HepG2 (cell line): ENCODE measurements around the gene ZNF318. TPM values are rescaled to one million over a fixed set of nuclear protein-coding genes. Genes with fewer than 3 reads are reported as not detected.

Experiments used
- CAMTA2 ChIP-seq: sonication (generic); formaldehyde crosslinking; IDR thresholded peaks from 2 replicates; pipeline ENCODE4 v1.4.0; 2020; ENCODE audit warnings: mild to moderate bottlenecking, missing genetic modification reagents, borderline replicate concordance
- EP300 ChIP-seq, 3 experiments: sonication (generic) in 1 of 3; formaldehyde crosslinking in 1 of 3; IDR thresholded peaks; 2 replicates each; pipeline versions ENCODE4 v1.5.1 to v1.6.1; 2011 to 2020; ENCODE audit warnings: low read depth in 2 of 3, low read length in 2 of 3, borderline replicate concordance in 1 of 3, improper control_type of control experiment in 1 of 3, mild to moderate bottlenecking in 1 of 3, missing genetic modification reagents in 1 of 3, moderate library complexity in 1 of 3
- FOSL2 ChIP-seq: sonication (generic); formaldehyde crosslinking; IDR thresholded peaks from 2 replicates; pipeline ENCODE4 v1.4.0; 2020; ENCODE audit warnings: missing genetic modification reagents
- NFE2L1 ChIP-seq: sonication (generic); formaldehyde crosslinking; IDR thresholded peaks from 2 replicates; pipeline ENCODE4 v1.4.0; 2020; ENCODE audit warnings: missing genetic modification reagents, mild to moderate bottlenecking, borderline replicate concordance
- NFRKB ChIP-seq: fragments of 450-650 bp; IDR thresholded peaks from 2 replicates; pipeline ENCODE4 v1.6.1; 2017
- RBAK ChIP-seq: sonication (generic); formaldehyde crosslinking; IDR thresholded peaks from 2 replicates; pipeline ENCODE4 v1.5.1; 2020; ENCODE audit warnings: mild to moderate bottlenecking, missing genetic modification reagents
- SMAD1 ChIP-seq: sonication (generic); formaldehyde crosslinking; IDR thresholded peaks from 2 replicates; pipeline ENCODE4 v1.4.0; 2020; ENCODE audit warnings: missing genetic modification reagents, low read depth, mild to moderate bottlenecking, borderline replicate concordance
- SOX5 ChIP-seq: IDR thresholded peaks from 2 replicates; pipeline ENCODE4 v1.6.1; 2016; ENCODE audit warnings: borderline replicate concordance
- SRSF1 ChIP-seq: fragments of 200-400 bp; formaldehyde crosslinking; optimal IDR thresholded peaks from 2 replicates; pipeline ENCODE3; 2017; ENCODE audit warnings: mild to moderate bottlenecking, low read depth, low read length, moderate library complexity
- TBX3 ChIP-seq: fragments of 450-650 bp; IDR thresholded peaks from 2 replicates; pipeline ENCODE4 v1.6.1; 2017; ENCODE audit warnings: antibody characterized with exemption, mild to moderate bottlenecking, inconsistent platforms, borderline replicate concordance
- TCF7 ChIP-seq: sonication (generic); IDR thresholded peaks from 2 replicates; pipeline ENCODE4 v1.6.1; 2016; ENCODE audit warnings: antibody characterized with exemption, low read depth
- TEAD3 ChIP-seq: optimal IDR thresholded peaks from 2 replicates; pipeline ENCODE3; 2016; ENCODE audit warnings: borderline replicate concordance
- TFAP4 ChIP-seq: sonication (generic); IDR thresholded peaks from 2 replicates; pipeline ENCODE4 v1.6.1; 2016; ENCODE audit warnings: low read depth, borderline replicate concordance
- TP53 ChIP-seq: sonication (generic); formaldehyde crosslinking; conservative IDR thresholded peaks from 2 replicates; pipeline ENCODE4 v1.4.0; 2020; ENCODE audit warnings: missing genetic modification reagents
- ZNF496 ChIP-seq: sonication (generic); formaldehyde crosslinking; IDR thresholded peaks from 2 replicates; pipeline ENCODE4 v1.8.1; 2023; ENCODE audit warnings: mild to moderate bottlenecking, moderate library complexity, missing genetic modification reagents; ENCODE audit not compliant: insufficient replicate concordance
- ZNF740 ChIP-seq: sonication (generic); formaldehyde crosslinking; IDR thresholded peaks from 2 replicates; pipeline ENCODE4 v1.4.0; 2020; ENCODE audit warnings: missing genetic modification reagents
- polyA plus RNA-seq, 8 experiments: library from polyadenylated mRNA; depleted of rRNA in 3 of 8; stranded (reverse) in 7 of 8; unstranded in 1 of 8; fragments of >200 nt; fragmentation: Illumina TruSeq in 4 of 8; extraction: Trizol in 4 of 8; gene quantifications; 2 replicates each; pipeline versions ENCODE4 v1.2.1 to v1.2.3, GENCODE V29; 2011 to 2016; ENCODE audit warnings: low read depth in 4 of 8, missing spikeins in 1 of 8, mixed read lengths in 1 of 8; ENCODE audit not compliant: insufficient read depth in 1 of 8
- total RNA-seq, 5 experiments: library from RNA; depleted of rRNA; stranded (reverse); fragments of >200 nt; fragmentation: Illumina TruSeq; extraction: Trizol; gene quantifications; 2 replicates each; pipeline ENCODE4 v1.2.3, GENCODE V29; 2016; ENCODE audit warnings: low read depth in 1 of 5
- TF ChIP-seq, protein P1 (sequence below): sonication (generic); formaldehyde crosslinking; IDR thresholded peaks from 2 replicates; pipeline ENCODE4 v1.4.0; 2020; ENCODE audit warnings: missing genetic modification reagents
- TF ChIP-seq, protein P2 (sequence below): sonication (generic); formaldehyde crosslinking; IDR thresholded peaks from 2 replicates; pipeline ENCODE4 v1.4.0; 2020; ENCODE audit warnings: missing genetic modification reagents, borderline replicate concordance
- TF ChIP-seq, protein P3 (sequence below): sonication (generic); formaldehyde crosslinking; IDR thresholded peaks from 2 replicates; pipeline ENCODE4 v1.4.0; 2020; ENCODE audit warnings: missing genetic modification reagents, mild to moderate bottlenecking, borderline replicate concordance

ZNF318 gene
- total and polyA plus RNA-seq, 2 of the 13 experiments (the other 11 are each of a cell fraction or from before 2014, with no cell fraction given) = 13.0 to 14.5 TPM

DNA sequence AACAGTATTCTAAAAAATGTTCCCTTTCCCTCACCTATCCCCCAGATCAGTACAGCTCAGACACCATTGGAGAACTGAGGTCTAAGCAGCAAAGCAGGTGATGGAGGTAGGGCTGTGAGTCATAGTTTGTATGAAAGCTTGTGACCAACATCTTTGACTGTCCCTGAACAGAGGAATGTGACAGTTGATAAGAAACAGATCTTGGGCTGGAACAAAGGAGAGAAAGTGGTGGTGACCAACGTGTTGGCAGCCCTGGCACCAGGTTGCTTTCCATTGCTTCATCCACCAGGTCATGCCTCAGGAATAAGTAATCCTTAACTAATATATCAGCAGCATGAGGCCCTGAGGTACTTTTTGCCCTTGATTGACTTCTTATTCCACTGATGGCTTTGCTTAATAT lies 40.9 kb downstream of the ZNF318 start (continued):
- TF ChIP-seq, protein P1, sequence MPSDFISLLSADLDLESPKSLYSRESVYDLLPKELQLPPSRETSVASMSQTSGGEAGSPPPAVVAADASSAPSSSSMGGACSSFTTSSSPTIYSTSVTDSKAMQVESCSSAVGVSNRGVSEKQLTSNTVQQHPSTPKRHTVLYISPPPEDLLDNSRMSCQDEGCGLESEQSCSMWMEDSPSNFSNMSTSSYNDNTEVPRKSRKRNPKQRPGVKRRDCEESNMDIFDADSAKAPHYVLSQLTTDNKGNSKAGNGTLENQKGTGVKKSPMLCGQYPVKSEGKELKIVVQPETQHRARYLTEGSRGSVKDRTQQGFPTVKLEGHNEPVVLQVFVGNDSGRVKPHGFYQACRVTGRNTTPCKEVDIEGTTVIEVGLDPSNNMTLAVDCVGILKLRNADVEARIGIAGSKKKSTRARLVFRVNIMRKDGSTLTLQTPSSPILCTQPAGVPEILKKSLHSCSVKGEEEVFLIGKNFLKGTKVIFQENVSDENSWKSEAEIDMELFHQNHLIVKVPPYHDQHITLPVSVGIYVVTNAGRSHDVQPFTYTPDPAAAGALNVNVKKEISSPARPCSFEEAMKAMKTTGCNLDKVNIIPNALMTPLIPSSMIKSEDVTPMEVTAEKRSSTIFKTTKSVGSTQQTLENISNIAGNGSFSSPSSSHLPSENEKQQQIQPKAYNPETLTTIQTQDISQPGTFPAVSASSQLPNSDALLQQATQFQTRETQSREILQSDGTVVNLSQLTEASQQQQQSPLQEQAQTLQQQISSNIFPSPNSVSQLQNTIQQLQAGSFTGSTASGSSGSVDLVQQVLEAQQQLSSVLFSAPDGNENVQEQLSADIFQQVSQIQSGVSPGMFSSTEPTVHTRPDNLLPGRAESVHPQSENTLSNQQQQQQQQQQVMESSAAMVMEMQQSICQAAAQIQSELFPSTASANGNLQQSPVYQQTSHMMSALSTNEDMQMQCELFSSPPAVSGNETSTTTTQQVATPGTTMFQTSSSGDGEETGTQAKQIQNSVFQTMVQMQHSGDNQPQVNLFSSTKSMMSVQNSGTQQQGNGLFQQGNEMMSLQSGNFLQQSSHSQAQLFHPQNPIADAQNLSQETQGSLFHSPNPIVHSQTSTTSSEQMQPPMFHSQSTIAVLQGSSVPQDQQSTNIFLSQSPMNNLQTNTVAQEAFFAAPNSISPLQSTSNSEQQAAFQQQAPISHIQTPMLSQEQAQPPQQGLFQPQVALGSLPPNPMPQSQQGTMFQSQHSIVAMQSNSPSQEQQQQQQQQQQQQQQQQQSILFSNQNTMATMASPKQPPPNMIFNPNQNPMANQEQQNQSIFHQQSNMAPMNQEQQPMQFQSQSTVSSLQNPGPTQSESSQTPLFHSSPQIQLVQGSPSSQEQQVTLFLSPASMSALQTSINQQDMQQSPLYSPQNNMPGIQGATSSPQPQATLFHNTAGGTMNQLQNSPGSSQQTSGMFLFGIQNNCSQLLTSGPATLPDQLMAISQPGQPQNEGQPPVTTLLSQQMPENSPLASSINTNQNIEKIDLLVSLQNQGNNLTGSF = no peak
- peak; percentile 92 for TF ChIP-seq FOSL2 (CRISPR knock-in tag)
- no peak for TF ChIP-seq ZNF496
- no peak for TF ChIP-seq TFAP4
- TF ChIP-seq EP300 (IDR thresholded peaks at IDR 0.05; ENCODE audit: low read depth in 2 of 2, low read length in 2 of 2) = no peak
- TF ChIP-seq EP300 (CRISPR knock-in tag; IDR thresholded peaks at IDR 0.05; ENCODE audit: borderline replicate concordance) = peak; percentile 20; the same call in 1 of the 2 replicates
- TF ChIP-seq, protein P2, sequence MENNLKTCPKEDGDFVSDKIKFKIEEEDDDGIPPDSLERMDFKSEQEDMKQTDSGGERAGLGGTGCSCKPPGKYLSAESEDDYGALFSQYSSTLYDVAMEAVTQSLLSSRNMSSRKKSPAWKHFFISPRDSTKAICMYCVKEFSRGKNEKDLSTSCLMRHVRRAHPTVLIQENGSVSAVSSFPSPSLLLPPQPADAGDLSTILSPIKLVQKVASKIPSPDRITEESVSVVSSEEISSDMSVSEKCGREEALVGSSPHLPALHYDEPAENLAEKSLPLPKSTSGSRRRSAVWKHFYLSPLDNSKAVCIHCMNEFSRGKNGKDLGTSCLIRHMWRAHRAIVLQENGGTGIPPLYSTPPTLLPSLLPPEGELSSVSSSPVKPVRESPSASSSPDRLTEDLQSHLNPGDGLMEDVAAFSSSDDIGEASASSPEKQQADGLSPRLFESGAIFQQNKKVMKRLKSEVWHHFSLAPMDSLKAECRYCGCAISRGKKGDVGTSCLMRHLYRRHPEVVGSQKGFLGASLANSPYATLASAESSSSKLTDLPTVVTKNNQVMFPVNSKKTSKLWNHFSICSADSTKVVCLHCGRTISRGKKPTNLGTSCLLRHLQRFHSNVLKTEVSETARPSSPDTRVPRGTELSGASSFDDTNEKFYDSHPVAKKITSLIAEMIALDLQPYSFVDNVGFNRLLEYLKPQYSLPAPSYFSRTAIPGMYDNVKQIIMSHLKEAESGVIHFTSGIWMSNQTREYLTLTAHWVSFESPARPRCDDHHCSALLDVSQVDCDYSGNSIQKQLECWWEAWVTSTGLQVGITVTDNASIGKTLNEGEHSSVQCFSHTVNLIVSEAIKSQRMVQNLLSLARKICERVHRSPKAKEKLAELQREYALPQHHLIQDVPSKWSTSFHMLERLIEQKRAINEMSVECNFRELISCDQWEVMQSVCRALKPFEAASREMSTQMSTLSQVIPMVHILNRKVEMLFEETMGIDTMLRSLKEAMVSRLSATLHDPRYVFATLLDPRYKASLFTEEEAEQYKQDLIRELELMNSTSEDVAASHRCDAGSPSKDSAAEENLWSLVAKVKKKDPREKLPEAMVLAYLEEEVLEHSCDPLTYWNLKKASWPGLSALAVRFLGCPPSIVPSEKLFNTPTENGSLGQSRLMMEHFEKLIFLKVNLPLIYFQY (CRISPR knock-in tag) = no peak
- TF ChIP-seq, protein P3, sequence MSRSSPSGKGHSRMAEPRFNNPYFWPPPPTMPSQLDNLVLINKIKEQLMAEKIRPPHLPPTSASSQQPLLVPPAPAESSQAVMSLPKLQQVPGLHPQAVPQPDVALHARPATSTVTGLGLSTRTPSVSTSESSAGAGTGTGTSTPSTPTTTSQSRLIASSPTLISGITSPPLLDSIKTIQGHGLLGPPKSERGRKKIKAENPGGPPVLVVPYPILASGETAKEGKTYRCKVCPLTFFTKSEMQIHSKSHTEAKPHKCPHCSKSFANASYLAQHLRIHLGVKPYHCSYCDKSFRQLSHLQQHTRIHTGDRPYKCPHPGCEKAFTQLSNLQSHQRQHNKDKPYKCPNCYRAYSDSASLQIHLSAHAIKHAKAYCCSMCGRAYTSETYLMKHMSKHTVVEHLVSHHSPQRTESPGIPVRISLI (CRISPR knock-in tag) = no peak
- TF ChIP-seq SOX5 (CRISPR knock-in tag) = peak; percentile 14; the same call in 1 of the 2 replicates
- TF ChIP-seq NFRKB = no peak
- peak; percentile 63 for TF ChIP-seq TEAD3
- no peak for TF ChIP-seq TCF7
- TF ChIP-seq TBX3 = no peak
- TF ChIP-seq TP53 (CRISPR knock-in tag) = no peak
- no peak for TF ChIP-seq ZNF740 (CRISPR knock-in tag)
- TF ChIP-seq SMAD1 (CRISPR knock-in tag) = no peak
- TF ChIP-seq CAMTA2 (CRISPR knock-in tag) = no peak
- no peak for TF ChIP-seq SRSF1
- TF ChIP-seq RBAK = no peak
- TF ChIP-seq NFE2L1 (CRISPR knock-in tag) = no peak
